Suprapubic skin (tissue), 4 donors: ENCODE measurements around the gene PATL2. TPM values are rescaled to one million over a fixed set of nuclear protein-coding genes. Genes with fewer than 3 reads are reported as not detected.
A peak's percentile ranks its signal among the peaks of the same experiment; 100 is the strongest.
"Not testable (repeated sequence)": the region's sequence is repeated elsewhere in the genome, so short reads cannot be mapped to it uniquely, and the experiment has no call there.

Source experiments
- DNase-seq, 2 donors: peaks; one replicate each; pipeline ENCODE4 v3.0.0-alpha.2; 2019; ENCODE audit warnings: low spot score in 2 of 2
- H3K27ac ChIP-seq: fragments of 200-600 bp; sonication (generic); one replicate; pipeline ENCODE4 v1.5.1; 2019
- H3K27me3 ChIP-seq: fragments of 200-600 bp; sonication (generic); one replicate; pipeline ENCODE4 v1.5.1; 2019
- H3K36me3 ChIP-seq: fragments of 200-600 bp; sonication (generic); one replicate; pipeline ENCODE4 v1.5.1; 2019
- H3K4me1 ChIP-seq: fragments of 200-600 bp; sonication (generic); one replicate; pipeline ENCODE4 v1.5.1; 2019
- H3K4me3 ChIP-seq: fragments of 200-600 bp; sonication (generic); one replicate; pipeline ENCODE4 v1.5.1; 2019; ENCODE audit warnings: mild to moderate bottlenecking
- H3K9me3 ChIP-seq: fragments of 200-600 bp; sonication (generic); one replicate; pipeline ENCODE4 v1.5.1; 2019
- EP300 ChIP-seq: sonication (generic); formaldehyde crosslinking; IDR thresholded peaks from one replicate; pipeline ENCODE4 v1.6.1; 2017; ENCODE audit warnings: antibody characterized with exemption
- POLR2A ChIP-seq, 2 donors: fragments of 450-650 bp; IDR thresholded peaks; one replicate each; pipeline ENCODE4 v1.6.1; 2017; ENCODE audit warnings: antibody characterized with exemption in 2 of 2, mild to moderate bottlenecking in 2 of 2, moderate library complexity in 2 of 2
- POLR2AphosphoS5 ChIP-seq, 3 donors: sonication (generic); formaldehyde crosslinking; IDR thresholded peaks; one replicate each; pipeline ENCODE4 v1.6.1; 2017; ENCODE audit warnings: antibody characterized with exemption in 3 of 3
- WGBS: methylation state at CpG from one replicate; pipeline ENCODE4 v1.1.5; 2018; 5-methylcytosine and 5-hydroxymethylcytosine counted together
- total RNA-seq, 4 donors: library from RNA; depleted of rRNA; stranded (reverse); fragments of >200 nt; gene quantifications; one replicate each; pipeline ENCODE4 v1.1.0, GENCODE V29; 2016
- TF ChIP-seq, protein P1 (sequence below), 2 donors: fragments of 200-600 bp in 1 of 2; fragments of 450-650 bp in 1 of 2; sonication (generic) in 1 of 2; IDR thresholded peaks; one replicate each; pipeline ENCODE4 v1.5.1; 2016 to 2019; ENCODE audit warnings: antibody characterized with exemption in 2 of 2, mild to moderate bottlenecking in 1 of 2, moderate library complexity in 1 of 2

PATL2 gene
- 1 to 10 TPM in 1 of 4 donors, under 1 TPM in 2, not detected in 1; 0.57 to 1.2 (median 0.86) TPM for total RNA-seq

DNA sequence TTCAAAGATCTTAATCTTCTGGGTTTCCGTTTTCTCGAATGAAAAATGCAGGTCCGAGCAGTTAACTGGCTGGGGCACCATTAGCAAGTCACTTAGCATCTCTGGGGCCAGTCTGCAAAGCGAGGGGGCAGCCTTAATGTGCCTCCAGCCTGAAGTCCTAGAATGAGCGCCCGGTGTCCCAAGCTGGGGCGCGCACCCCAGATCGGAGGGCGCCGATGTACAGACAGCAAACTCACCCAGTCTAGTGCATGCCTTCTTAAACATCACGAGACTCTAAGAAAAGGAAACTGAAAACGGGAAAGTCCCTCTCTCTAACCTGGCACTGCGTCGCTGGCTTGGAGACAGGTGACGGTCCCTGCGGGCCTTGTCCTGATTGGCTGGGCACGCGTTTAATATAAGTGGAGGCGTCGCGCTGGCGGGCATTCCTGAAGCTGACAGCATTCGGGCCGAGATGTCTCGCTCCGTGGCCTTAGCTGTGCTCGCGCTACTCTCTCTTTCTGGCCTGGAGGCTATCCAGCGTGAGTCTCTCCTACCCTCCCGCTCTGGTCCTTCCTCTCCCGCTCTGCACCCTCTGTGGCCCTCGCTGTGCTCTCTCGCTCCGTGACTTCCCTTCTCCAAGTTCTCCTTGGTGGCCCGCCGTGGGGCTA lies at the start of gene PATL2, which contains the start of gene B2M:
PATL2 (minus strand) TSS at position 228 of the 647 bp plus-strand sequence. CDS start 34,833 bp downstream, outside the sequence.
B2M (plus strand) TSS at position 422 of the 647 bp plus-strand sequence; CDS start at position 452, 30 bp downstream.
- peaks cover 41% of the 10 kb centered on the region for H3K4me1 ChIP-seq

DNA sequence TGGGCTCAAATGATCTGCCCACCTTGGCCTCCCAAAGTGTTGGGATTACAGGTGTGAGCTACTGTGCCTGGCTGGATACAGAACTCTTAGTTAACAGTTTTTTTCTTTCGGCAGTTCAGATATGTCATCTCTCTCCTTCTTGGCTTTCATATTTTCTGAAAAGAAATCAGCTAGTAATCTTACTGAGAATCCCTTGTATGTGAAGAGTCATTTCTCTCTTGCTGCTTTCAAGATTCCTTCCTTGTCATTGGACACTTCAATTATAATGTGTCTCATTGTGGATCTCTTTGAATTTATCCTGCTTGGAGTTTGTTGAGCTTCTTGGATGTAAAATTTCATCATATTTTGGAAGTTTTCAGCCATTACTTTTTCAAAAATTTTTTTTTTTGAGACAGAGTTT lies 42.2 kb upstream of the PATL2 start:
- WGBS: 100% methylated on average over 1 of the region's 1 CpG

More for the DNA sequence above, at the start of gene PATL2, which contains the start of gene B2M:
- Histone ChIP-seq H3K27ac (peak within 1 kb of the TSS; percentile 99), H3K4me3 (peak within 1 kb of the TSS; percentile 92), H3K36me3 (peaks cover 14% of the 10 kb centered on the region), H3K27me3 (no peaks in the 10 kb centered on the region), H3K9me3 (no peaks in the 10 kb centered on the region)
- WGBS: 2% methylated on average over 13 of the region's 37 CpGs
- no peak for TF ChIP-seq EP300
- peak; percentile 96 to 99 for TF ChIP-seq POLR2A (IDR thresholded peaks at IDR 0.05)
- TF ChIP-seq POLR2AphosphoS5 (IDR thresholded peaks at IDR 0.05): peak; percentile 98 to 100 (median 100)
- TF ChIP-seq, protein P1, sequence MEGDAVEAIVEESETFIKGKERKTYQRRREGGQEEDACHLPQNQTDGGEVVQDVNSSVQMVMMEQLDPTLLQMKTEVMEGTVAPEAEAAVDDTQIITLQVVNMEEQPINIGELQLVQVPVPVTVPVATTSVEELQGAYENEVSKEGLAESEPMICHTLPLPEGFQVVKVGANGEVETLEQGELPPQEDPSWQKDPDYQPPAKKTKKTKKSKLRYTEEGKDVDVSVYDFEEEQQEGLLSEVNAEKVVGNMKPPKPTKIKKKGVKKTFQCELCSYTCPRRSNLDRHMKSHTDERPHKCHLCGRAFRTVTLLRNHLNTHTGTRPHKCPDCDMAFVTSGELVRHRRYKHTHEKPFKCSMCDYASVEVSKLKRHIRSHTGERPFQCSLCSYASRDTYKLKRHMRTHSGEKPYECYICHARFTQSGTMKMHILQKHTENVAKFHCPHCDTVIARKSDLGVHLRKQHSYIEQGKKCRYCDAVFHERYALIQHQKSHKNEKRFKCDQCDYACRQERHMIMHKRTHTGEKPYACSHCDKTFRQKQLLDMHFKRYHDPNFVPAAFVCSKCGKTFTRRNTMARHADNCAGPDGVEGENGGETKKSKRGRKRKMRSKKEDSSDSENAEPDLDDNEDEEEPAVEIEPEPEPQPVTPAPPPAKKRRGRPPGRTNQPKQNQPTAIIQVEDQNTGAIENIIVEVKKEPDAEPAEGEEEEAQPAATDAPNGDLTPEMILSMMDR (IDR thresholded peaks at IDR 0.05): no peak
- peak; percentile 98 to 99 for DNase-seq

DNA sequence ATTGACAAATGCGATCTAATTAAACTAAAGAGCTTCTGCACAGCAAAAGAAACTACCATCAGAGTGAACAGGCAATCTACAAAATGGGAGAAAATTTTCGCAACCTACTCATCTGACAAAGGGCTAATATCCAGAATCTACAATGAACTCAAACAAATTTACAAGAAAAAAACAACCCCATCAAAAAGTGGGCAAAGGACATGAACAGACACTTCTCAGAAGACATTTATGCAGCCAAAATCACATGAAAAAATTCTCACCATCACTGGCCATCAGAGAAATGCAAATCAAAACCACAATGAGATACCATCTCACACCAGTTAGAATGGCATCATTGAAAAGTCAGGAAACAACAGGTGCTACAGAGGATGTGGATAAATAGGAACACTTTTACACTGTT lies 32.3 kb upstream of the PATL2 start:
- not testable (repeated sequence) for H3K9me3 ChIP-seq
- WGBS: 91% methylated on average over 2 of the region's 2 CpGs

More for the DNA sequence above, 42.2 kb upstream of the PATL2 start:
- Histone ChIP-seq H3K4me1 (no peaks in the 10 kb centered on the region), H3K9me3 (no peaks in the 10 kb centered on the region), H3K4me3 (no peak overlapping the region), H3K36me3 (no peaks in the 10 kb centered on the region), H3K27me3 (no peaks in the 10 kb centered on the region), H3K27ac (no peak overlapping the region)
- TF ChIP-seq POLR2AphosphoS5 (IDR thresholded peaks at IDR 0.05) (no peak), POLR2A (IDR thresholded peaks at IDR 0.05) (no peak)
- TF ChIP-seq, protein P1 (IDR thresholded peaks at IDR 0.05): no peak
- DNase-seq: no peak

DNA sequence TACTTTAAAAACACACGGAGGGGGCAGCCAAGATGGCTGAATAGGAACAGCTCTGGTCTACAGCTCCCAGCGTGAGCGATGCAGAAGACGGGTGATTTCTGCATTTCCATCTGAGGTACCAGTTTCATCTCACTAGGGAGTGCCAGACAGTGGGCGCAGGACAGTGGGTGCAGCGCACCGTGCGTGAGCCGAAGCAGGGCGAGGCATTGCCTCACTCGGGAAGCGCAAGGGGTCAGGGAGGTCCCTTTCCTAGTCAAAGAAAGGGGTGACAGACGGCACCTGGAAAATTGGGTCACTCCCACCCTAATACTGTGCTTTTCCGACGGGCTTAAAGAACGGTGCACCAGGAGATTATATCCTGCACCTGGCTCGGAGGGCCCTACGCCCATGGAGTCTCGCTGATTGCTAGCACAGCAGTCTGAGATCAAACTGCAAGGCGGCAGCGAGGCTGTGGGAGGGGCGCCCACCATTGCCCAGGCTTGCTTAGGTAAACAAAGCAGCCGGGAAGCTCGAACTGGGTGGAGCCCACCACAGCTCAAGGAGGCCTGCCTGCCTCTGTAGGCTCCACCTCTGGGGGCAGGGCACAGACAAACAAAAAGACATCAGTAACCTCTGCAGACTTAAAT lies 28.2 kb upstream of the PATL2 start:
- WGBS: 92% methylated on average over 15 of the region's 24 CpGs
- not testable (repeated sequence) for DNase-seq, H3K4me1 ChIP-seq, H3K27me3 ChIP-seq, H3K9me3 ChIP-seq, H3K36me3 ChIP-seq, H3K27ac ChIP-seq, H3K4me3 ChIP-seq

More for the DNA sequence above, 32.3 kb upstream of the PATL2 start:
- not testable (repeated sequence) for H3K4me1 ChIP-seq, DNase-seq, H3K27ac ChIP-seq, H3K4me3 ChIP-seq, H3K27me3 ChIP-seq, H3K36me3 ChIP-seq

DNA sequence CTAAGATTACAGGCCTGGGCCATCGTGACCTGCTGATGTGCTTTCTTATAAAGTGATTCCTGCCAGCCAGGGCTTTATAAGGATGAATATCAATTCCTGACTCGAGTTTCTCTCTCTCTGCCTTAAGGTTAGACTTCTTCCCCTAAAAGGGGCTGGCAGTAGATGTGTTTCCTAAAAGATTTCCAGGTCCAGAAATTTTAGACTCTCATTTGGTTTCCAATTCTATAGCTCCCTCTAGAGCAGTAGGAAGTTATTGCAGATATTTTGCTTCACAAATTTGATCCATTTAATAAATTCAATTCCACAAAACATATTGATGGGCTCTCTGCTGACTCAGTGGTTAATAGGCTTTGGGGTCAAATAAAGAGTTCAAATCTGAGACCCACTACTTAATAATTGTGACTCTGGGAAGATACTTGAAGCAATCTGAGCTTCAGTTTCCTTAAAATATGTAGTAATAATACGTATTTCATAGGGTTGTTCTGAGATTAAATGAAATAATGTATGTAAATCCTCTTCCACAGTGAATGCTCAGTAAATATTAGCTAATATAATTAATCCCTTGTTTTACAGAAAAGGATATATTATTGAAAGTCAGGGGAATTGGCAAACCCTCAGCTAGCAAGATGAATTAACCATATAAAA lies 27.3 kb upstream of the PATL2 start:
- Histone ChIP-seq H3K4me3 (no peak overlapping the region), H3K27ac (no peak overlapping the region), H3K9me3 (no peaks in the 10 kb centered on the region), H3K36me3 (no peaks in the 10 kb centered on the region), H3K4me1 (peaks cover 4% of the 10 kb centered on the region), H3K27me3 (no peaks in the 10 kb centered on the region)
- no peak for DNase-seq
- 65% methylated on average over 3 of the region's 3 CpGs for WGBS
- TF ChIP-seq POLR2A (IDR thresholded peaks at IDR 0.05): no peak
- TF ChIP-seq, protein P1 (IDR thresholded peaks at IDR 0.05): peak; percentile 50 to 65
- TF ChIP-seq POLR2AphosphoS5 (IDR thresholded peaks at IDR 0.05): no peak
- TF ChIP-seq EP300: no peak

DNA sequence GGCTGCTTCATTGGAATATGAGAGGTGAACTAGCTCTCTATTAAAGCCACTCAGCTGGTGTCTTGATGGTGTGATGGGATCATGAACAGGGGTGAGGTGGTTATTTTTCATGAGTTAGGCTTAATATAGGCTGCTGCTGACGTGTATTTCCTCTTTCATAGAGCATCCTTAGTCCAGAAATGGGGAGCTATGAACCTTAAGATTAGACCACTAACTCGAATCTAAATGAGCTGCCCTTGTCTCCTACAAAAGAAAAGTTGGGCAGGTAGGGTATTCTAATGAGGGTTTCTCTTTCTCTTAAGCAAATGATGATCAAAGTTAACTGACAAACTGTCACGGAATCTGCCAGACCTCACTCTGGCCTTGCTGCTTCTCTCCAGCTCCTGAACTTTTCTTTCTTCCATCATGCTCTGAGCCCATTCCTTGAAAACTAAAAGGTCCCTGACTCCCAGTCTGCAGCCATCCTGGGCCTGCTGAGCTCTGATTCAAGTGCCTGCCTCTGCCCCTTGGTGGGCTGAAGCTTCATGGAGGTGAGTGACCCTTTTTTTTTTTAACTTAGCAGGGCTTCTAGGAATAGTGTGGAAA lies 25.1 kb upstream of the PATL2 start, which contains the start of gene TRIM69:
TRIM69 (plus strand) TSS at position 348 of the 585 bp plus-strand sequence; CDS start at position 525, 177 bp downstream.
- Histone ChIP-seq H3K27me3 (no peaks in the 10 kb centered on the region), H3K4me3 (no peak within 1 kb of the TSS), H3K4me1 (peaks cover 12% of the 10 kb centered on the region), H3K36me3 (no peaks in the 10 kb centered on the region), H3K9me3 (no peaks in the 10 kb centered on the region), H3K27ac (peak within 1 kb of the TSS; percentile 0)
- TF ChIP-seq, protein P1 (IDR thresholded peaks at IDR 0.05): no peak
- no peak for TF ChIP-seq POLR2A (IDR thresholded peaks at IDR 0.05)
- TF ChIP-seq EP300: no peak
- no peak for TF ChIP-seq POLR2AphosphoS5 (IDR thresholded peaks at IDR 0.05)
- DNase-seq: no peak
- WGBS: 76% methylated on average over 3 of the region's 3 CpGs
